HL-60 (cell line): ENCODE data around the gene ARHGAP27.

Experiments
- DNase-seq, 2 experiments: peaks; one replicate each; pipeline ENCODE4 v3.0.0-alpha.2; 2010 to 2020; ENCODE audit warnings: low read depth in 1 of 2, low spot score in 1 of 2
- H3K27ac ChIP-seq: fragments of 250-450 bp; sonication (Bioruptor Pico); replicated peaks from 2 replicates; pipeline ENCODE4 v1.5.1; 2020; ENCODE audit warnings: mild to moderate bottlenecking, moderate library complexity
- H3K27me3 ChIP-seq: fragments of 250-450 bp; sonication (Bioruptor Pico); 2 replicates; pipeline ENCODE4 v1.5.1; 2021; ENCODE audit warnings: mild to moderate bottlenecking, moderate library complexity; ENCODE audit not compliant: insufficient read depth, poor library complexity, severe bottlenecking
- H3K4me3 ChIP-seq: replicated peaks from 2 replicates; pipeline ENCODE4 v1.5.1; 2011; ENCODE audit warnings: mild to moderate bottlenecking, control low read depth, low read length; ENCODE audit not compliant: insufficient read depth
- GABPA ChIP-seq: IDR thresholded peaks from 2 replicates; pipeline ENCODE4 v1.6.1; 2012; ENCODE audit warnings: low read depth
- POLR2AphosphoS5 ChIP-seq: IDR thresholded peaks from 2 replicates; pipeline ENCODE4 v1.6.1; 2012; ENCODE audit warnings: low read depth
- SPI1 ChIP-seq: IDR thresholded peaks from 2 replicates; pipeline ENCODE4 v1.6.1; 2012; ENCODE audit warnings: low read depth, mild to moderate bottlenecking, borderline replicate concordance
- TF ChIP-seq, protein P1 (sequence below): IDR thresholded peaks from 2 replicates; pipeline ENCODE4 v1.6.1; 2012; ENCODE audit warnings: low read depth; ENCODE audit not compliant: insufficient replicate concordance
- TF ChIP-seq, protein P2 (sequence below): IDR thresholded peaks from one replicate; pipeline ENCODE4 v1.5.1; 2011; ENCODE audit warnings: low read length, control low read depth, inconsistent platforms; ENCODE audit not compliant: insufficient read depth

The ARHGAP27 gene

DNA sequence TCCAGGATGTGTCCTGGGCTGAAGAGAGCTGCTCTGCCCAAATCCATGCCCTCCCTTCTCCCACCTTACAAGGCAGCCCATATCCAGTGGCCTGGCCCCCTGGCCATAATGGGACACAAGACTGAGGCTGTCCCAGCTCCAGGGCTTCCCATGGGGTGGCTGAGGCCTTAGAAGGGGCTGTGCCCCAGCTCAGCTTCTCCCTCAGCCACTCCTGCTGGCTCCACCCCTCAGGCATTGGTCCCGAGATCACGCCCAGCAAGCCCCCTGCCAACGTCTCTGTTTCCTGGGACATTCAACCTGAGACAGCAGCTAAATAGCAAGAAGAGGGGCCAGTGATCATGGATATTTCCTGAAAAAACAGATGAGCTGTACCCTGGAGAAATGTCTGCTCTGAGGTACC lies 43.3 kb downstream of the ARHGAP27 start:
- Histone ChIP-seq H3K27me3 (no peaks in the 10 kb centered on the region), H3K4me3 (no peak overlapping the region), H3K27ac (no peak overlapping the region)
- no peak for DNase-seq
- TF ChIP-seq GABPA (no peak), SPI1 (no peak), POLR2AphosphoS5 (no peak)
- TF ChIP-seq, protein P1, sequence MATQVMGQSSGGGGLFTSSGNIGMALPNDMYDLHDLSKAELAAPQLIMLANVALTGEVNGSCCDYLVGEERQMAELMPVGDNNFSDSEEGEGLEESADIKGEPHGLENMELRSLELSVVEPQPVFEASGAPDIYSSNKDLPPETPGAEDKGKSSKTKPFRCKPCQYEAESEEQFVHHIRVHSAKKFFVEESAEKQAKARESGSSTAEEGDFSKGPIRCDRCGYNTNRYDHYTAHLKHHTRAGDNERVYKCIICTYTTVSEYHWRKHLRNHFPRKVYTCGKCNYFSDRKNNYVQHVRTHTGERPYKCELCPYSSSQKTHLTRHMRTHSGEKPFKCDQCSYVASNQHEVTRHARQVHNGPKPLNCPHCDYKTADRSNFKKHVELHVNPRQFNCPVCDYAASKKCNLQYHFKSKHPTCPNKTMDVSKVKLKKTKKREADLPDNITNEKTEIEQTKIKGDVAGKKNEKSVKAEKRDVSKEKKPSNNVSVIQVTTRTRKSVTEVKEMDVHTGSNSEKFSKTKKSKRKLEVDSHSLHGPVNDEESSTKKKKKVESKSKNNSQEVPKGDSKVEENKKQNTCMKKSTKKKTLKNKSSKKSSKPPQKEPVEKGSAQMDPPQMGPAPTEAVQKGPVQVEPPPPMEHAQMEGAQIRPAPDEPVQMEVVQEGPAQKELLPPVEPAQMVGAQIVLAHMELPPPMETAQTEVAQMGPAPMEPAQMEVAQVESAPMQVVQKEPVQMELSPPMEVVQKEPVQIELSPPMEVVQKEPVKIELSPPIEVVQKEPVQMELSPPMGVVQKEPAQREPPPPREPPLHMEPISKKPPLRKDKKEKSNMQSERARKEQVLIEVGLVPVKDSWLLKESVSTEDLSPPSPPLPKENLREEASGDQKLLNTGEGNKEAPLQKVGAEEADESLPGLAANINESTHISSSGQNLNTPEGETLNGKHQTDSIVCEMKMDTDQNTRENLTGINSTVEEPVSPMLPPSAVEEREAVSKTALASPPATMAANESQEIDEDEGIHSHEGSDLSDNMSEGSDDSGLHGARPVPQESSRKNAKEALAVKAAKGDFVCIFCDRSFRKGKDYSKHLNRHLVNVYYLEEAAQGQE: no peak
- TF ChIP-seq, protein P2, sequence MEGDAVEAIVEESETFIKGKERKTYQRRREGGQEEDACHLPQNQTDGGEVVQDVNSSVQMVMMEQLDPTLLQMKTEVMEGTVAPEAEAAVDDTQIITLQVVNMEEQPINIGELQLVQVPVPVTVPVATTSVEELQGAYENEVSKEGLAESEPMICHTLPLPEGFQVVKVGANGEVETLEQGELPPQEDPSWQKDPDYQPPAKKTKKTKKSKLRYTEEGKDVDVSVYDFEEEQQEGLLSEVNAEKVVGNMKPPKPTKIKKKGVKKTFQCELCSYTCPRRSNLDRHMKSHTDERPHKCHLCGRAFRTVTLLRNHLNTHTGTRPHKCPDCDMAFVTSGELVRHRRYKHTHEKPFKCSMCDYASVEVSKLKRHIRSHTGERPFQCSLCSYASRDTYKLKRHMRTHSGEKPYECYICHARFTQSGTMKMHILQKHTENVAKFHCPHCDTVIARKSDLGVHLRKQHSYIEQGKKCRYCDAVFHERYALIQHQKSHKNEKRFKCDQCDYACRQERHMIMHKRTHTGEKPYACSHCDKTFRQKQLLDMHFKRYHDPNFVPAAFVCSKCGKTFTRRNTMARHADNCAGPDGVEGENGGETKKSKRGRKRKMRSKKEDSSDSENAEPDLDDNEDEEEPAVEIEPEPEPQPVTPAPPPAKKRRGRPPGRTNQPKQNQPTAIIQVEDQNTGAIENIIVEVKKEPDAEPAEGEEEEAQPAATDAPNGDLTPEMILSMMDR: no peak

DNA sequence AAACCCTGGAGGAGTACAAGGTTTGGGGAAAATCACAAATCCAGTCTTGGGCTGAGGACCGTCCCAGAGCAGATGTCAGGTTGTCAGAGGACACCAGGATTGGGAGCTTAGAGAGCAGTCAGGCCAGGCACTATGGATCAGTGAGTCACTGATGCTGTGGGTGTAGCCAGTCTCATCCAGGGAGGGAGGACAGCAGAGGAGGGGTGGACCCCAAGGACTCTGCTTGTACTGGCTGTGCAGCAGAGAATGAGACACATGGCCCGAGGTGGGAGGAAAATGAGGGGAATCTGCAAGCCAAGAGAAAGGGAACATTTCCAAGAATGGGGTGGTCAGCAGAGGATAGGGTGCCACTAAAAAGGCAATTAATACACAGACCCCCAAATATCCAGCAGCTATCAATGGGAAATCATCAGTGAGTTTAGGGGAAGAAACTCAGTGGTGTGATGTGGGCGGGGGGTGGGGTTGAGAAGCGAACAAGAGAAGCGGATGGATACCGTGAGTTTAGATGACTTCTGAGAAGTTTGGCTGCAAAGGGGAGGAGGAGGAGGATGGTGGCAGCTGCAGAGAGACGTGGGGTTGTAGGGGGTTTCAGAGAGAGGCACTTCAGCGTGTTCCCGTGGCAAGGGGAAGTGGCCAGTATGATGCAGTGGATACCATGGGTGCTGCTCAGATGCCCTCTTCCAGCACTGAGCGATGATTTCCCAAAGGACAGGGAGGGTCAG lies 43.9 kb downstream of the ARHGAP27 start:
- H3K4me3 ChIP-seq: no peak overlapping the region
- DNase-seq: no peak
- no peak for TF ChIP-seq GABPA
- TF ChIP-seq POLR2AphosphoS5: no peak
- TF ChIP-seq, protein P2: no peak
- TF ChIP-seq SPI1: no peak
- TF ChIP-seq, protein P1: no peak
- H3K27ac ChIP-seq: no peak overlapping the region
- H3K27me3 ChIP-seq: no peaks in the 10 kb centered on the region

DNA sequence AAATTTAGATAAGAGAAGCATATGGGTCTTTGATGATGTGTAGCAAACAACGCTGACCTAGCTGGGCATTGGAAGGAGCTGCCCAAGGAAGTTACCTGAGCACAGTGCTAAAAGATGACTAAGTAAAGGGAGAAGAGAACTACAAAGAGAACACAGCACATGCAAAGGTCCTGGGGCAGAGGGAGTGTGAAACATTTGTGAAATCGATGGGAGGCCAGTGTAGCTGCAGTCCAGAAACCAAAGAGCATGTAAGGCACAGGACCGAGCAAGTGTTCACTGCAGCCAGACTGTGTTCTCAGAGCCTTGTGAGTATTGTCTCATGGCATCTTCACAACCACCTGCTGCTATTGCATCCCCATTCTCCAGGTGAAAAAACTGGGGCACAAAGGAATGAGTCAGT lies 44.9 kb downstream of the ARHGAP27 start:
- TF ChIP-seq, protein P2: no peak
- TF ChIP-seq SPI1 (no peak), POLR2AphosphoS5 (no peak), GABPA (no peak)
- TF ChIP-seq, protein P1: no peak
- no peak for DNase-seq
- Histone ChIP-seq H3K27ac (no peak overlapping the region), H3K4me3 (no peak overlapping the region), H3K27me3 (no peaks in the 10 kb centered on the region)
